GM10266 (cell line): ENCODE measurements around the gene BMP7.

Experiments used
- DNase-seq: peaks from one replicate; pipeline ENCODE4 v3.0.0; 2012; ENCODE audit errors: extremely low spot score
- CTCF ChIP-seq: IDR thresholded peaks from 2 replicates; pipeline ENCODE4 v1.5.1; 2012; ENCODE audit warnings: mild to moderate bottlenecking, low read depth; ENCODE audit not compliant: control insufficient read depth, insufficient read depth; ENCODE audit errors: missing control alignments

Gene BMP7

GRCh38 chr20:57218489-57218888 lies 48.0 kb downstream of the BMP7 start:
- DNase-seq = no peak
- no peak for TF ChIP-seq CTCF

DNA sequence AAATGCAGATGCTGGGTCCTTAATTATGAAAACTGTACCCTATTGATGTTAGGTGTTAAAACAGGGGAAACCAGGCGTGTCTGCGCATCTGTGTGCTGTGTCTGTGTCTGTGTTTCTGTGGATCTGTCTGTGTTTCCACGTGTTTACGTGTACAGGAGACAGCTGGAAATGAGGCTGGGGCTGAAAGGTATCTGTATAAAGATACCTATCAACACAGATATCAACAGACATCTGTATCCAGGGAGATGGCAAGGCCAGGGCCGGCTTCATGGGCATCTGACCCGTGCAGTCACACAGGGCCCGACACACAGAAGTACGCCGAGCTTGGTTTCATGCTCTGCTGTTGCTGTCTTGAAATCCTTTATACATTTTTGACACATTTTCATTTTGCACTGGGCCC lies 48.6 kb downstream of the BMP7 start:
- DNase-seq = no peak
- no peak for TF ChIP-seq CTCF

- no peak for TF ChIP-seq CTCF
- no peak for DNase-seq
Observed at GRCh38 chr20:57216669-57217068, 49.8 kb downstream of the BMP7 start.

GRCh38 chr20:57215826-57216471 lies 50.5 kb downstream of the BMP7 start:
- TF ChIP-seq CTCF = no peak
- DNase-seq = no peak

DNA sequence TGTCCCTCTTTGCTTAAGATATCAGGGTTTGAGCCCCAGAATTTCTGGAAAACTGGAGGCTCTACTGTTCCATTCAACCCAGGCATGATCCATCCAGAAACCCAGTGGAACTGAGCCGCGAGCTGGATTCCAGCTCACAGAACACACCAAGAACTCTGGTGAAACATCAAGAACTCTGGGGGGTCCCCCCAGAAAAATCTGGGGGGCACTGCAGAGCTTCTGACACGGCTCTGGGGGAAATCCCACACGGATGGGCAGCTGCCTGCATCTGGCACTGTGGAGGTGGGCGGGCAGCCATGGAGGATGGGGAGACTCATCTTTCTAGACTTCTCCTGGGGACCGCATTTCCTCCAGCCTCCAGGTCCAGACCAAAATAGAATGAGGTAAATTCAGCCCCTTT lies 51.0 kb downstream of the BMP7 start:
- no peak for DNase-seq
- no peak for TF ChIP-seq CTCF

DNA sequence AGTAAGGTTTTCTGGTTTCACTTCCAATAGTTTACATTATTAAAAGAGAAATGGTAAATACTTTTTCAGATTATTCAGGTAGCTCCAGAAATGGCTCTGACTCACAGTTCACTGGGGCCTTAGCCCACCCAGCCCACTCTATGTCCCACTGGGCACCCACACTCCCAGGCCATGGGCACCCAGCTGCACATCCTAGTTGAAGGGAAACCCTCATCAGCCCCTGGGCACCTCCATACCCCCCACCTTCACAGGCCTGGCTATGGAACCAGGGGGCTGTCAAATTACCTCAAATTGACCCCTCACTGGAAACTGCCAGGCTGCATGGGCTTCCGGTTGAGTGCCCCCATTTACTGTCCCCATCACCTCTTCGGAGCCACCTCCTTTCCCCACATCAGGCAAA lies 51.5 kb downstream of the BMP7 start:
- no peak for TF ChIP-seq CTCF
- DNase-seq = no peak

- no peak for TF ChIP-seq CTCF
- DNase-seq = no peak
Observed at GRCh38 chr20:57214427-57214826, 52.0 kb downstream of the BMP7 start.
